K562 (cell line): ENCODE data around the gene PAQR8. TPM values are rescaled to one million over a fixed set of nuclear protein-coding genes. Genes with fewer than 3 reads are reported as not detected.

Experiments used
- ATAC-seq: fragments of 200-7000 bp; cut with Tn5 transposase; 3 replicates; pipeline ENCODE4 v1.9.1; 2020; ENCODE audit warnings: moderate library complexity
- BruUV-seq: library from RNA; stranded (reverse); fragments of 400-500 nt; replicated peaks from 2 replicates; lab custom pipeline; 2021; lab: Mats Ljungman, UMichigan
- CTCF ChIA-PET: fragments of 300-600 bp; formaldehyde crosslinking; extraction: SDS; loops from one replicate; lab custom pipeline; 2021; ENCODE audit warnings: low intra/inter-chr PET ratio; lab: Yijun Ruan, JAX
- POLR2A ChIA-PET: fragments of 300-600, 350-650 bp; sonication (Branson Sonifier 250); formaldehyde crosslinking; extraction: SDS; loops from one replicate; lab custom pipeline; 2021; ENCODE audit warnings: antibody characterized with exemption, inconsistent platforms; lab: Yijun Ruan, JAX
- DNase-seq, 4 experiments: peaks; one replicate each; pipeline versions ENCODE4 v3.0.0 to v3.0.0-alpha.2; 2011 to 2018; ENCODE audit warnings: low spot score in 3 of 4, mixed read lengths in 3 of 4; ENCODE audit errors: extremely low read depth in 1 of 4
- FAIRE-seq: peaks from 2 replicates; lab custom pipeline; 2011; peaks lifted over from hg19 to GRCh38; lab: Jason Lieb, UNC
- H2AFZ ChIP-seq: 2 replicates; pipeline ENCODE4 v1.6.0; 2011; ENCODE audit warnings: low read depth, low read length, control low read depth, inconsistent platforms
- H3K27ac ChIP-seq: fragments of 200-600 bp; 3 replicates; pipeline ENCODE4 v1.8.0; 2011; ENCODE audit warnings: low read depth, mild to moderate bottlenecking, control low read depth, inconsistent platforms, low read length, moderate library complexity, mixed read lengths; ENCODE audit errors: extremely low read depth
- H3K27me3 ChIP-seq, 2 experiments: fragments of 300-600 bp in 1 of 2; 2 replicates in 1 of 2; 3 replicates in 1 of 2; pipeline versions ENCODE4 v1.6.0 to v1.8.0; 2011; ENCODE audit warnings: inconsistent platforms in 2 of 2, low read length in 2 of 2, mild to moderate bottlenecking in 1 of 2, mixed read lengths in 1 of 2, moderate library complexity in 1 of 2; ENCODE audit not compliant: control insufficient read depth in 2 of 2, insufficient read depth in 2 of 2
- H3K36me3 ChIP-seq: fragments of 300-600 bp; 3 replicates; pipeline ENCODE4 v1.8.0; 2011; ENCODE audit warnings: mild to moderate bottlenecking, low read length, inconsistent platforms; ENCODE audit not compliant: control insufficient read depth, insufficient read depth
- H3K4me1 ChIP-seq, 2 experiments: fragments of 200-600 bp in 1 of 2; replicated peaks in 1 of 2; 2 replicates in 1 of 2; 3 replicates in 1 of 2; pipeline versions ENCODE4 v1.5.1 to v1.8.0; 2011; ENCODE audit warnings: inconsistent platforms in 2 of 2, low read length in 2 of 2, mild to moderate bottlenecking in 1 of 2, mixed read lengths in 1 of 2, moderate library complexity in 1 of 2; ENCODE audit not compliant: control insufficient read depth in 2 of 2, insufficient read depth in 2 of 2
- H3K4me2 ChIP-seq: 2 replicates; pipeline ENCODE4 v1.6.1; 2011; ENCODE audit warnings: low read length, control low read depth, inconsistent platforms, mixed read lengths; ENCODE audit not compliant: insufficient read depth
- H3K4me3 ChIP-seq: fragments of 200-600 bp; sonication (generic), shearing (Covaris generic); 2 replicates; pipeline ENCODE4 v1.5.1; 2016; ENCODE audit warnings: control low read depth, inconsistent platforms
- H3K79me2 ChIP-seq: fragments of 200-600 bp; 3 replicates; pipeline ENCODE4 v1.8.0; 2011; ENCODE audit warnings: low read length, inconsistent platforms; ENCODE audit not compliant: control insufficient read depth, insufficient read depth
- H3K9ac ChIP-seq, 2 experiments: 2 replicates each; pipeline versions ENCODE4 v1.6.0 to v1.6.1; 2011; ENCODE audit warnings: low read depth in 2 of 2, low read length in 2 of 2, control low read depth in 1 of 2, inconsistent platforms in 1 of 2, mild to moderate bottlenecking in 1 of 2, mixed read lengths in 1 of 2; ENCODE audit not compliant: insufficient read depth in 1 of 2
- H3K9me1 ChIP-seq: one replicate; pipeline ENCODE4 v1.6.0; 2011; ENCODE audit warnings: inconsistent platforms, mild to moderate bottlenecking, low read length, moderate library complexity; ENCODE audit not compliant: control insufficient read depth, insufficient read depth
- H3K9me3 ChIP-seq: replicated peaks from 2 replicates; pipeline ENCODE4 v1.5.1; 2011; ENCODE audit warnings: low read depth, low read length, inconsistent platforms; ENCODE audit not compliant: control insufficient read depth, insufficient read depth
- H4K20me1 ChIP-seq: replicated peaks from 2 replicates; pipeline ENCODE4 v1.6.1; 2011; ENCODE audit warnings: low read length, inconsistent platforms, mixed read lengths; ENCODE audit not compliant: control insufficient read depth, insufficient read depth
- FOXP1 ChIP-seq: sonication (generic); formaldehyde crosslinking; IDR thresholded peaks from 2 replicates; pipeline ENCODE4 v1.8.0; 2022; ENCODE audit warnings: mild to moderate bottlenecking, missing genetic modification reagents
- ILK ChIP-seq: fragments of 450-650 bp; IDR thresholded peaks from 2 replicates; pipeline ENCODE4 v1.6.1; 2016; ENCODE audit warnings: missing genetic modification characterization, low read depth, mild to moderate bottlenecking, missing compliant biosample characterization, moderate library complexity, borderline replicate concordance
- MAZ ChIP-seq, 2 experiments: fragments of 450-650 bp in 1 of 2; sonication (generic) in 1 of 2; formaldehyde crosslinking; IDR thresholded peaks in 1 of 2; conservative IDR thresholded peaks in 1 of 2; 2 replicates each; pipeline versions ENCODE4 v1.4.0 to v1.5.0; 2020; ENCODE audit warnings: mild to moderate bottlenecking in 1 of 2, missing genetic modification reagents in 1 of 2
- MEIS2 ChIP-seq: fragments of 450-650 bp; IDR thresholded peaks from 2 replicates; pipeline ENCODE4 v1.6.1; 2014; ENCODE audit warnings: mild to moderate bottlenecking; ENCODE audit not compliant: partially characterized antibody
- NFIC ChIP-seq: fragments of 450-650 bp; IDR thresholded peaks from 2 replicates; pipeline ENCODE4 v1.6.1; 2017; ENCODE audit warnings: mild to moderate bottlenecking, inconsistent platforms
- PHF8 ChIP-seq: fragments of 200-600 bp; sonication (generic); IDR thresholded peaks from 2 replicates; pipeline ENCODE4 v1.6.1; 2012; ENCODE audit warnings: mixed run types, mild to moderate bottlenecking, inconsistent platforms, low read length, moderate library complexity, borderline replicate concordance
- TEAD1 ChIP-seq, 2 experiments: fragments of 450-650 bp in 1 of 2; sonication (generic) in 1 of 2; formaldehyde crosslinking; IDR thresholded peaks; 2 replicates each; pipeline versions ENCODE4 v1.4.0 to v1.8.0; 2020 to 2022; ENCODE audit warnings: mild to moderate bottlenecking in 2 of 2, missing genetic modification reagents in 1 of 2
- WGBS: fragments of 100-300 bp; shearing (Covaris generic); methylation state at CpG from one replicate; pipeline ENCODE4 v1.1.6; 2016; ENCODE audit warnings: low coverage, mixed read lengths; ENCODE audit not compliant: insufficient coverage; ENCODE audit errors: missing lambda C conversion rate; 5-methylcytosine and 5-hydroxymethylcytosine counted together
- in situ Hi-C: fragments of 300-500 bp; cut with MboI; formaldehyde crosslinking; loops from 4 replicates; pipeline ENCODE4 v1.15.0; 2018; ENCODE audit warnings: inconsistent platforms, mixed read lengths
- intact Hi-C: fragments of 100-400 bp; cut with micrococcal nuclease; formaldehyde crosslinking; loops from 2 replicates; pipeline ENCODE4 v1.14.2; 2022
- polyA plus RNA-seq, 8 experiments: library from polyadenylated mRNA; depleted of rRNA in 4 of 8; stranded (reverse) in 5 of 8; unstranded in 3 of 8; fragments of >200 nt; fragmentation: Nextera tagmentation in 2 of 8; fragmentation: Illumina TruSeq in 1 of 8; extraction: Ambion mirVana in 2 of 8; extraction: Trizol in 1 of 8; gene quantifications; 2 replicates each; pipeline versions ENCODE4 v1.2.1 to v1.2.3, GENCODE V29; 2011 to 2014; ENCODE audit warnings: inconsistent platforms in 1 of 8, missing spikeins in 1 of 8
- total RNA-seq, 7 experiments: library from RNA; depleted of rRNA in 6 of 7; stranded (reverse); fragments of >200 nt in 6 of 7; fragmentation: Illumina TruSeq in 2 of 7; extraction: Trizol in 2 of 7; gene quantifications; 2 replicates each; pipeline versions ENCODE4 v1.2.1 to v1.2.3, GENCODE V29; 2011 to 2021; ENCODE audit warnings: low replicate concordance in 1 of 7
- TF ChIP-seq, protein P1 (sequence below): fragments of 450-650 bp; formaldehyde crosslinking; IDR thresholded peaks from 2 replicates; pipeline ENCODE4 v1.4.0; 2020; ENCODE audit warnings: mild to moderate bottlenecking, moderate library complexity
- TF ChIP-seq, protein P2 (sequence below): fragments of 250-450 bp; sonication (Bioruptor Pico); IDR thresholded peaks from 2 replicates; pipeline ENCODE4 v1.8.0; 2022; ENCODE audit warnings: moderate library complexity, mild to moderate bottlenecking, inconsistent platforms
- TF ChIP-seq, protein P3 (sequence below): fragments of 450-650 bp; formaldehyde crosslinking; IDR thresholded peaks from 2 replicates; pipeline ENCODE4 v1.4.0; 2022; ENCODE audit warnings: missing genetic modification characterization
- TF ChIP-seq, protein P4 (sequence below): sonication (generic); IDR thresholded peaks from 2 replicates; pipeline ENCODE4 v1.6.1; 2016

The PAQR8 gene
- total and polyA plus RNA-seq, 9 of the 15 experiments (the other 6 are each of a cell fraction or from before 2014, with no cell fraction given), result 1.4 to 10.2 (median 3.5) TPM

DNA sequence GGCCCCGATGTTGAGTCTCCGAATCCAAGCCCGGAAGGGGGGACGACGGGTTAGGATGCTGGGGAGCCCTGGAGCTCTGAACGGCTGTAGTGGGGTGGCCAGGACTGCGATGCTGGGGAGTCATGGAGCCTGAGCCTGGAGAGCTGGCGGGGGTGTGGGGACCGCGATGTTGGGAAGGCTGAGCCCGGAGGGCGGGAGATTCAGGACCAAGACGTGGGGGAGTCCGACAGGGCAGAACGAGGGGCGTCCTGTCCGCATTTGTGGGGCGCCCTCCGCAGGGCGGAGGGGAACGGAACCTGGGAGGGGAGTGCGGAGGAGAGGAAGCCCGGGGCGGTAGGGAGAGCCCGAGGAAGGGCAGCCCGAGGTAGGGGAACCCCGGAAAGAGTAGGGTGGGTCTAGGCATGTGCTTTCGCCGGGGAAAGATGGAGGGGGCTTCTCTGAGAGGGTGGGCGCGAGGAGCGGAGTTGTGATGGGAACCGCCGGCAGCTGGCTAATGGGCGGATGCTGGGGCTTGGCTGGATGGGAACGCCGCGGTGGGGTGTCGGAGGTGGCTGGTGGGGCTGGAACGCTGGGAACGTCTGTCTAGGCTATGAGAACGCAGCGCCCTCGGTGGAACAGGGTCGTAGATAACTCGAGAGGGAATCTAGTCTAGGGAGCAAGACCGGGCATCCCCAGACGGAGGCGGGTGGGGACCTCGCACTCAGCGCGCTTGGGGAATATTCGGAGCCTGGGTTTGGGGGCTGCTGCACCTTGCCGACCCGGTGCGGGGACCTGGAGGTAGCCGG lies 684 bp downstream of the PAQR8 start (continued):
- TF ChIP-seq, protein P1, sequence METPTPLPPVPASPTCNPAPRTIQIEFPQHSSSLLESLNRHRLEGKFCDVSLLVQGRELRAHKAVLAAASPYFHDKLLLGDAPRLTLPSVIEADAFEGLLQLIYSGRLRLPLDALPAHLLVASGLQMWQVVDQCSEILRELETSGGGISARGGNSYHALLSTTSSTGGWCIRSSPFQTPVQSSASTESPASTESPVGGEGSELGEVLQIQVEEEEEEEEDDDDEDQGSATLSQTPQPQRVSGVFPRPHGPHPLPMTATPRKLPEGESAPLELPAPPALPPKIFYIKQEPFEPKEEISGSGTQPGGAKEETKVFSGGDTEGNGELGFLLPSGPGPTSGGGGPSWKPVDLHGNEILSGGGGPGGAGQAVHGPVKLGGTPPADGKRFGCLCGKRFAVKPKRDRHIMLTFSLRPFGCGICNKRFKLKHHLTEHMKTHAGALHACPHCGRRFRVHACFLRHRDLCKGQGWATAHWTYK (CRISPR knock-in tag), result 0 out of 2 replicates have a peak, but pooled peaks have one; percentile 71
- TF ChIP-seq, protein P2, sequence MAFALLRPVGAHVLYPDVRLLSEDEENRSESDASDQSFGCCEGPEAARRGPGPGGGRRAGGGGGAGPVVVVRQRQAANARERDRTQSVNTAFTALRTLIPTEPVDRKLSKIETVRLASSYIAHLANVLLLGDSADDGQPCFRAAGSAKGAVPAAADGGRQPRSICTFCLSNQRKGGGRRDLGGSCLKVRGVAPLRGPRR, result no peak

DNA sequence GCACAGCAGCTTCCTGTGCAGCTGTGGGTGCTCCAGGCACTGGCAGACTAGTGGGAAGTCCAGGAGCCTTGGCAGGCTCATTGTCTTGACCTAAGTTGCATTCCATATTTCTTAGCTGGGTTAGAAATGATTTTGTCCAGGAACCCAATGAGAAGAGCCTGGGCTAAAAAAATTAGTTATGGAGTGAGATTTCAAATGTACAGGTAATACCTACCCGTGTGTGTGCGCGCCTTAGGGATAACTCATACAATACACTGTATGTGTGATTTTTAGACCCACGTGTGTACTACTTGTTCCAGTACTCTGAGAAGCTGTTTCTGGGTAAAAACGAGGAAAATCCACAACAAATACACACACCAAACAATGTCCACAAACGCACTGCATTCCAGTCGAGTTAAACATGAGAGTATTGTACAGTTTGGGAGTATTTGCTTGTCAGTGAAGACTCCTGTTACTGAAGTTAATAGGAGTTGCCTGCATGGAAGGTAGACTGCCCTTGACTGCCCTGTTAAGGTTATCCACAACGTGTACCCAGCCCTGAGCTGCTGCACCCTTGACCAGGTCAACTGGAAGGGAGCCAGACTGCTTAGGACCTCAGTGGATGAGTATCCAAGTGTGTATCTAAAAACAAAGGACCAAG lies 1.4 kb downstream of the PAQR8 start:
- Histone ChIP-seq H3K9me3 (no peaks in the 10 kb centered on the region), H2AFZ (peak overlapping the region; percentile 94; the same call in 1 of the 2 replicates), H3K27me3 (no peaks in the 10 kb centered on the region), H3K9ac (peak overlapping the region; percentile 77 to 97; a peak in 3 of 4 replicates), H4K20me1 (no peaks in the 10 kb centered on the region), H3K4me2 (peak overlapping the region; percentile 85), H3K9me1 (no peaks in the 10 kb centered on the region), H3K27ac (no peak overlapping the region), H3K4me1 (peaks cover 20 to 33% of the 10 kb centered on the region in 2 experiments), H3K79me2 (peaks cover 55% of the 10 kb centered on the region), H3K4me3 (peak overlapping the region; percentile 85), H3K36me3 (peaks cover 13% of the 10 kb centered on the region; the same call in 2 of the 3 replicates)
- ATAC-seq, result no peak; the same call in 2 of the 3 replicates
- 40% methylated on average over 8 of the region's 8 CpGs for WGBS
- POLR2A ChIA-PET, result interaction anchor here (1.8 to 3.5 kb wide), 2 partner anchors 9 to 79 kb away, joined by 5 to 17 read pairs; partner anchors contain the start of gene MCM3
- TSS peak; percentile 26 for BruUV-seq
- TF ChIP-seq, protein P3, sequence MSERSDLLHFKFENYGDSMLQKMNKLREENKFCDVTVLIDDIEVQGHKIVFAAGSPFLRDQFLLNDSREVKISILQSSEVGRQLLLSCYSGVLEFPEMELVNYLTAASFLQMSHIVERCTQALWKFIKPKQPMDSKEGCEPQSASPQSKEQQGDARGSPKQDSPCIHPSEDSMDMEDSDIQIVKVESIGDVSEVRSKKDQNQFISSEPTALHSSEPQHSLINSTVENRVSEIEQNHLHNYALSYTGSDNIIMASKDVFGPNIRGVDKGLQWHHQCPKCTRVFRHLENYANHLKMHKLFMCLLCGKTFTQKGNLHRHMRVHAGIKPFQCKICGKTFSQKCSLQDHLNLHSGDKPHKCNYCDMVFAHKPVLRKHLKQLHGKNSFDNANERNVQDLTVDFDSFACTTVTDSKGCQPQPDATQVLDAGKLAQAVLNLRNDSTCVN (CRISPR knock-in tag), result no peak
- TF ChIP-seq MAZ (CRISPR knock-in tag; conservative IDR thresholded peaks at IDR 0.05 in 1 of 2, IDR thresholded peaks at IDR 0.05 in 1 of 2) (no peak), FOXP1 (CRISPR knock-in tag) (no peak), NFIC (peak; percentile 57), TEAD1 (CRISPR knock-in tag; IDR thresholded peaks at IDR 0.05) (0 out of 4 replicates have a peak, but pooled peaks of 1 of the 2 experiments have one; percentile 49), MEIS2 (no peak), ILK (tag) (no peak), PHF8 (no peak)
- TF ChIP-seq, protein P4, sequence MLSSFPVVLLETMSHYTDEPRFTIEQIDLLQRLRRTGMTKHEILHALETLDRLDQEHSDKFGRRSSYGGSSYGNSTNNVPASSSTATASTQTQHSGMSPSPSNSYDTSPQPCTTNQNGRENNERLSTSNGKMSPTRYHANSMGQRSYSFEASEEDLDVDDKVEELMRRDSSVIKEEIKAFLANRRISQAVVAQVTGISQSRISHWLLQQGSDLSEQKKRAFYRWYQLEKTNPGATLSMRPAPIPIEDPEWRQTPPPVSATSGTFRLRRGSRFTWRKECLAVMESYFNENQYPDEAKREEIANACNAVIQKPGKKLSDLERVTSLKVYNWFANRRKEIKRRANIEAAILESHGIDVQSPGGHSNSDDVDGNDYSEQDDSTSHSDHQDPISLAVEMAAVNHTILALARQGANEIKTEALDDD, result 0 out of 2 replicates have a peak, but pooled peaks have one; percentile 19
- CTCF ChIA-PET, result interaction anchor here (1.0 kb wide), 1 partner anchor 76 kb away, joined by 3 read pairs; no protein-coding TSS in a partner anchor
- peak; percentile 42 for FAIRE-seq
- in situ Hi-C loops (no loop called here), intact Hi-C loops (loop anchor here (5.0 kb wide), 2 partner anchors 46 to 61 kb away; no protein-coding TSS in a partner anchor)
- peak in 1 of 4 experiments; percentile 17 for DNase-seq
